Endodermal cell (in vitro differentiated cells): Measurements from ENCODE around the gene RBMS3. TPM values are rescaled to one million over a fixed set of nuclear protein-coding genes. Genes with fewer than 3 reads are reported as not detected.

ENCODE experiments used
- DNase-seq: peaks from one replicate; pipeline ENCODE4 v3.0.0-alpha.2; 2017
- H3K27ac ChIP-seq: 2 replicates; pipeline ENCODE4 v1.5.1; 2013; ENCODE audit warnings: mild to moderate bottlenecking, low read depth, low read length, moderate library complexity
- H3K27me3 ChIP-seq: 2 replicates; pipeline ENCODE4 v1.6.1; 2013; ENCODE audit warnings: mild to moderate bottlenecking, low read length, moderate library complexity; ENCODE audit not compliant: insufficient read depth, control insufficient read depth, poor library complexity, severe bottlenecking
- H3K36me3 ChIP-seq: 2 replicates; pipeline ENCODE4 v1.7.0; 2013; ENCODE audit warnings: mild to moderate bottlenecking, low read length, moderate library complexity; ENCODE audit not compliant: control insufficient read depth, insufficient read depth
- H3K4me1 ChIP-seq: one replicate; pipeline ENCODE4 v1.7.0; 2013; ENCODE audit warnings: low read length; ENCODE audit not compliant: control insufficient read depth, insufficient read depth
- H3K4me3 ChIP-seq: 2 replicates; pipeline ENCODE4 v1.5.1; 2013; ENCODE audit warnings: mild to moderate bottlenecking, low read length, moderate library complexity
- H3K9ac ChIP-seq: 2 replicates; pipeline ENCODE4 v1.6.1; 2013; ENCODE audit warnings: mild to moderate bottlenecking, low read length, moderate library complexity; ENCODE audit not compliant: poor library complexity, severe bottlenecking; ENCODE audit errors: extremely low read depth
- H3K9me3 ChIP-seq: 2 replicates; pipeline ENCODE4 v1.6.1; 2013; ENCODE audit warnings: mild to moderate bottlenecking, low read length, moderate library complexity; ENCODE audit not compliant: control insufficient read depth
- H3K27ac Mint-ChIP-seq: 2 replicates; pipeline ENCODE4 v1.8.0; 2020; ENCODE audit warnings: mixed read lengths
- H3K27me3 Mint-ChIP-seq: 2 replicates; pipeline ENCODE4 v1.8.0; 2021; ENCODE audit warnings: mild to moderate bottlenecking, mixed read lengths; ENCODE audit not compliant: insufficient read depth
- H3K36me3 Mint-ChIP-seq: 2 replicates; pipeline ENCODE4 v1.8.0; 2020; ENCODE audit warnings: low read depth, mixed read lengths
- H3K4me1 Mint-ChIP-seq: 2 replicates; pipeline ENCODE4 v1.8.0; 2020; ENCODE audit warnings: mixed read lengths
- H3K4me3 Mint-ChIP-seq: 2 replicates; pipeline ENCODE4 v1.8.0; 2020; ENCODE audit warnings: mild to moderate bottlenecking, moderate library complexity, mixed read lengths
- H3K9me3 Mint-ChIP-seq: 2 replicates; pipeline ENCODE4 v1.8.0; 2020; ENCODE audit warnings: mild to moderate bottlenecking, mixed read lengths
- CTCF ChIP-seq: fragments of 200-600 bp; sonication (generic); conservative IDR thresholded peaks from 2 replicates; pipeline ENCODE4 v1.5.0; 2021; ENCODE audit warnings: antibody characterized with exemption, mild to moderate bottlenecking
- WGBS, 2 experiments: methylation state at CpG; one replicate each; pipeline versions ENCODE4 v1.1.5 to v1.1.7; 2013; ENCODE audit warnings: missing lambda C conversion rate in 2 of 2, mixed read lengths in 1 of 2; ENCODE audit not compliant: insufficient coverage in 1 of 2, insufficient read length in 1 of 2; 5-methylcytosine and 5-hydroxymethylcytosine counted together
- total RNA-seq, 2 donors: library from RNA; stranded (reverse); fragmentation: NEBNext Ultra II Directional in 1 of 2; extraction: Animal tissue kit (Norgen Biotek cat#: 25700) in 1 of 2; gene quantifications; 2 replicates in 1 of 2; 3 replicates in 1 of 2; pipeline ENCODE4 v1.2.1, GENCODE V29; 2021

The RBMS3 gene
- total RNA-seq, 2 donors from 2014 or later: 2.0 to 7.3 TPM

GRCh38 chr3:29331035-29331434 lies 50.2 kb downstream of the RBMS3 start:
- Histone ChIP-seq H3K27me3 (no peaks in the 10 kb centered on the region), H3K9ac (no peak overlapping the region), H3K4me3 (no peak overlapping the region), H3K36me3 (no peaks in the 10 kb centered on the region), H3K9me3 (no peaks in the 10 kb centered on the region), H3K4me1 (peaks cover 3% of the 10 kb centered on the region), H3K27ac (no peak overlapping the region)
- 88 to 93% methylated on average over 4 of the region's 4 CpGs for WGBS, 2 experiments
- Mint-ChIP-seq H3K9me3 (no peaks in the 10 kb centered on the region), H3K36me3 (no peaks in the 10 kb centered on the region), H3K4me3 (no peak overlapping the region), H3K27ac (no peak overlapping the region), H3K27me3 (no peaks in the 10 kb centered on the region), H3K4me1 (peaks cover 13% of the 10 kb centered on the region)
- DNase-seq: no peak
- no peak for TF ChIP-seq CTCF

GRCh38 chr3:29331456-29332194 lies 50.8 kb downstream of the RBMS3 start:
- no peak for DNase-seq
- H3K27me3 Mint-ChIP-seq: no peaks in the 10 kb centered on the region
- Histone ChIP-seq H3K27me3 (no peaks in the 10 kb centered on the region), H3K4me3 (no peak overlapping the region), H3K9me3 (no peaks in the 10 kb centered on the region), H3K9ac (no peak overlapping the region), H3K36me3 (no peaks in the 10 kb centered on the region), H3K27ac (no peak overlapping the region), H3K4me1 (peaks cover 3% of the 10 kb centered on the region)
- no peak for TF ChIP-seq CTCF
- WGBS, 2 experiments: 92 to 93% methylated on average over 2 to 4 of the region's 5 CpGs
- no peak overlapping the region for H3K4me3 Mint-ChIP-seq
- no peak overlapping the region for H3K27ac Mint-ChIP-seq
- peaks cover 15% of the 10 kb centered on the region for H3K4me1 Mint-ChIP-seq
- no peaks in the 10 kb centered on the region for H3K36me3 Mint-ChIP-seq
- no peaks in the 10 kb centered on the region for H3K9me3 Mint-ChIP-seq

DNA sequence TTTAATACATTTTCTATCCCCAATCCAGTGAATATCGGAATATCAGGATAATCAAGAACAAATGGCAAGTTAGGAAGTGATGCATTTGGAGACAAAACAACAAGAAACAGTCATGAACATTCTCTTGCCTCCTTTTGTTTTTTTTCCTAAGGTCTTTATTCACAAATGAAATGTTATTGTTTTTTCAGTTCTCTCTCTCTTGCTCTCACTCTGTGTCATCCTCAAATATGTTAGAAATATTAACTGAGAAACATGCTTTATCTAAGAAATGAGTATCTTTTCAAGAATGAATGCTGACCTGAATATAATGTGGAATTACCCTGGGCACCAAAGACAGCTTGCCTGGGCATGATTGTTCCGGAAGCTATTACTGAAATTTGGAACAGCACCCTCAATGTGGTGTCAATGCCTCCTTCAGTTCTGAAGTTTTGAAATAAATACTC lies 51.3 kb downstream of the RBMS3 start:
- Histone ChIP-seq H3K4me1 (peaks cover 3% of the 10 kb centered on the region), H3K4me3 (no peak overlapping the region), H3K36me3 (no peaks in the 10 kb centered on the region), H3K27me3 (no peaks in the 10 kb centered on the region), H3K9ac (no peak overlapping the region), H3K27ac (no peak overlapping the region), H3K9me3 (no peaks in the 10 kb centered on the region)
- WGBS, 2 experiments: 89 to 100% methylated on average over 1 to 2 of the region's 2 CpGs
- Mint-ChIP-seq H3K27me3 (no peaks in the 10 kb centered on the region), H3K9me3 (no peaks in the 10 kb centered on the region), H3K4me1 (peaks cover 15% of the 10 kb centered on the region), H3K4me3 (no peak overlapping the region), H3K36me3 (no peaks in the 10 kb centered on the region), H3K27ac (no peak overlapping the region)
- TF ChIP-seq CTCF: no peak
- DNase-seq: no peak
